Lower leg skin (tissue), 4 donors: Measurements from ENCODE around the gene NMRK2. TPM values are rescaled to one million over a fixed set of nuclear protein-coding genes. Genes with fewer than 3 reads are reported as not detected.

Source experiments
- DNase-seq, 2 donors: peaks; one replicate each; pipeline ENCODE4 v3.0.0-alpha.2; 2019; ENCODE audit warnings: low spot score in 2 of 2
- H3K4me3 ChIP-seq: fragments of 200-600 bp; sonication (generic); 2 replicates; pipeline ENCODE4 v1.5.1; 2017; ENCODE audit warnings: mild to moderate bottlenecking, low read depth; ENCODE audit not compliant: poor library complexity, severe bottlenecking
- POLR2A ChIP-seq, 2 donors: fragments of 450-650 bp; IDR thresholded peaks; one replicate each; pipeline ENCODE4 v1.6.1; 2016 to 2017; ENCODE audit warnings: antibody characterized with exemption in 2 of 2, mild to moderate bottlenecking in 1 of 2, moderate library complexity in 1 of 2
- WGBS, 2 donors: methylation state at CpG; one replicate each; pipeline ENCODE4 v1.1.5; 2018; 5-methylcytosine and 5-hydroxymethylcytosine counted together
- intact Hi-C: fragments of 100-400 bp; cut with DNase I; formaldehyde crosslinking; loops from one replicate; pipeline ENCODE4 v1.15.0; 2023; ENCODE audit warnings: low total_unique reads
- total RNA-seq, 4 donors: library from RNA; depleted of rRNA; stranded (reverse); fragments of >200 nt; gene quantifications; one replicate each; pipeline ENCODE4 v1.1.0, GENCODE V29; 2016
- TF ChIP-seq, protein P1 (sequence below), 3 donors: fragments of 450-650 bp; IDR thresholded peaks; one replicate each; pipeline ENCODE4 v1.5.1; 2016; ENCODE audit warnings: antibody characterized with exemption in 3 of 3, mild to moderate bottlenecking in 3 of 3, moderate library complexity in 2 of 3

Gene NMRK2
- total RNA-seq, 4 donors from 2014 or later: not detected

DNA sequence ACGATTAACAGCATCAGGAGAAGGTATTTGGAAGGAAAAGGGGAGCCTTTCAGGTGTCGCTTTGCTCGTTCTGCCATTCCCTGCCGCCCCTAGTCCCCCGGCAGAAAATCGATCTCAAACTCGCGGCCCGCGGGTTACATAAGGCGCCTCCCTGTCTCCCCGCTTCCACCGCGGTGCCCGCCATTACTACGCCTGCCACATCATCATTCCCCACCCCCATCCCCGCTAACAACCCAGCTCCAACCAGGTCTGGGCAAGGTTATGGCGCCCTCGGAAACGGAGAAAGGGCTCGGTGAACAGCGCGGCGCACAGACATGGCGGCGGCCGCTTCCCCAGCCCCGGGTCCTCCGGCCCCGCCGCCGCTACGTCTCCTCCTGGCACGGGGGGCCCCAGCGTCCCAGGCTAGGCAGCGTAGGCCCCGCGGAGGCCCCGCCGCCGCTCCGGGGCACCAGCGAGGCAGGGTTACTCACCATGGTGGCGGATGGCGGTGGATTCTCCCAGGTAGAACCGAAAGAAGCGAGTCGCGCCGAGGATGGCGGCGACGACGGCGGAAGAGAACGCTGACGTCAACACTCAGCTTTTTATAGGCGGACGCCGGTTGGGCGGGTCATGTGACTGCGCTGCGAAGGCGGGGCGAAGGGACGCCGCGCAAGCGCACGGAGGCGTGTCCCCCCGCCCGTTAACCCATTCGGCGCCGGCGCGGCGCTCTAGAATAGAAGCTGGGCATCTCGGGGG, 52.2 kb downstream of the NMRK2 start, which contains the start of gene EEF2:
EEF2 (minus strand) TSS at position 556 of the 735 bp plus-strand sequence; CDS start at position 473, 83 bp downstream.
- peak within 1 kb of the TSS; percentile 99 for H3K4me3 ChIP-seq
- TF ChIP-seq POLR2A (IDR thresholded peaks at IDR 0.05): peak in 1 of 2 donors; percentile 98
- TF ChIP-seq, protein P1, sequence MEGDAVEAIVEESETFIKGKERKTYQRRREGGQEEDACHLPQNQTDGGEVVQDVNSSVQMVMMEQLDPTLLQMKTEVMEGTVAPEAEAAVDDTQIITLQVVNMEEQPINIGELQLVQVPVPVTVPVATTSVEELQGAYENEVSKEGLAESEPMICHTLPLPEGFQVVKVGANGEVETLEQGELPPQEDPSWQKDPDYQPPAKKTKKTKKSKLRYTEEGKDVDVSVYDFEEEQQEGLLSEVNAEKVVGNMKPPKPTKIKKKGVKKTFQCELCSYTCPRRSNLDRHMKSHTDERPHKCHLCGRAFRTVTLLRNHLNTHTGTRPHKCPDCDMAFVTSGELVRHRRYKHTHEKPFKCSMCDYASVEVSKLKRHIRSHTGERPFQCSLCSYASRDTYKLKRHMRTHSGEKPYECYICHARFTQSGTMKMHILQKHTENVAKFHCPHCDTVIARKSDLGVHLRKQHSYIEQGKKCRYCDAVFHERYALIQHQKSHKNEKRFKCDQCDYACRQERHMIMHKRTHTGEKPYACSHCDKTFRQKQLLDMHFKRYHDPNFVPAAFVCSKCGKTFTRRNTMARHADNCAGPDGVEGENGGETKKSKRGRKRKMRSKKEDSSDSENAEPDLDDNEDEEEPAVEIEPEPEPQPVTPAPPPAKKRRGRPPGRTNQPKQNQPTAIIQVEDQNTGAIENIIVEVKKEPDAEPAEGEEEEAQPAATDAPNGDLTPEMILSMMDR (IDR thresholded peaks at IDR 0.05): peak in 1 of 3 donors; percentile 41
- WGBS, 2 donors: 0 to 1% methylated on average over 61 to 62 of the region's 80 CpGs
- intact Hi-C loops: no loop called here
- DNase-seq: peak; percentile 82 to 98

DNA sequence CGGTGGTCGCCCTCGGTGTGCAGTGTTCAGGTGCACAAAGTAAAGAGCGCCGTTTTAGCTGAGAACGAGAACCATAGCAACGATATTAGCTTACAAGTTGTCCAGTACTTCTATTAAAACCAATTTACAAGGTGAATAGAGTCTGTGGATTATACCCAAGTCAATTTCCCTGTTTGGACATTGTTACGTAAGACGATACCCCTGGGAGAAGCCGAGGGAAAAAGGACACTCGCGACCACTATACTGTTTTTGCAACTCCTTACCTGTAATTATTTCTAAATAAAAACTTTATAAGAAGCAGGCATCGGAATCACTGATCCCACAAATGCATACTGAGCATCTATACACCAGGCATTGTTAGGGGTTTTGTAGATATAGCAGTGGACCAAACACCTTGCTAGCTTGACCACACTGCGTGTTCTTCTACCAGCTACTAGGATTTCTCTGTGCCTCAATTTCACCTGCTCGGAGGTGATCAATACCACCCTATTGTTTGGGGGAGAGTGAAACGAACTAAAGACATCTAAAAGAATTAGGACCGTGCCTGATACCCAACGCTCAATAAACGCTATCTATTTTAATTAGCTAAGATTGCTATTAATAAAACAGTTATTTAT, 52.9 kb downstream of the NMRK2 start:
- 2 to 3% methylated on average over 17 to 19 of the region's 19 CpGs for WGBS, 2 donors
- peak in 1 of 2 donors; percentile 15 for DNase-seq
- H3K4me3 ChIP-seq: no peak overlapping the region
- TF ChIP-seq, protein P1 (IDR thresholded peaks at IDR 0.05): no peak
- no peak for TF ChIP-seq POLR2A (IDR thresholded peaks at IDR 0.05)
- intact Hi-C loops: no loop called here

DNA sequence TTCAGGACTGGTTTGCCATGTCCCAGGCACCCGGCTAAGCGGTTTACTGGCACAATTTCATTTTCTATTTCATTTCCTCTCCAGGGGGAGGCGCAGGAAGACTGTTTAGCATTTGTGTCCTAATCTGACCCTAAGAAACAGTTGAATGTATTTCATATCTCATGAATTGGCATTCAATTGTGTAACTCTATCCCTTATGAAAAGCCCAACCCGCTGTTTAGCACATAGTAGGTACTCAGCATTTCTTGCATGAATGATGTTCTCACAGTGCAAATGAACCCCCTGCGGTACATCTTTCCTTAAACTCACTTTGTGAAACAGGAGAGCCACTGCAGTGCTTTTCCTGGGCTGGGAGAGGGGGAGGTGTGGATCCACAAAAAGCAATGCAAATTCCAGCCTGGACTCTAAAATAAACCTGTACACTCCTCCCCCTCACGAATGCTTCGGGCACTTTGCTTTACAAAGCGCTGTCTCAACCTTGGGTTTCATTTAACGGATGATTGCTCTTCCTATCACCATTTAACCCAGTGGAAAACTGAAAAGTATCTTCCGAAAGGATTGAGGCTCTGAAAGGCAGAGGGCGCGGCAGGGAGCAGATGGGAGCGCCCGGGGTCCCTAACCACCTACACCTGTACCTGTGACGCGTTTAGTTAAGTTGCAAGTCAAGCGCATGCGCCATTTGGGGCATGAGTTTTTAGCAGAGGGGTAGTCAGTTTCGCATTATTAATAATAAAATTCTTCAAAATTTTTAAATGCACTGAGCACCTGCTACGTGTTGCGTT, 53.6 kb downstream of the NMRK2 start:
- intact Hi-C loops: no loop called here
- no peak for DNase-seq
- no peak overlapping the region for H3K4me3 ChIP-seq
- 2% methylated on average over 21 of the region's 21 CpGs for WGBS, 2 donors
- no peak for TF ChIP-seq POLR2A (IDR thresholded peaks at IDR 0.05)
- TF ChIP-seq, protein P1 (IDR thresholded peaks at IDR 0.05): no peak

DNA sequence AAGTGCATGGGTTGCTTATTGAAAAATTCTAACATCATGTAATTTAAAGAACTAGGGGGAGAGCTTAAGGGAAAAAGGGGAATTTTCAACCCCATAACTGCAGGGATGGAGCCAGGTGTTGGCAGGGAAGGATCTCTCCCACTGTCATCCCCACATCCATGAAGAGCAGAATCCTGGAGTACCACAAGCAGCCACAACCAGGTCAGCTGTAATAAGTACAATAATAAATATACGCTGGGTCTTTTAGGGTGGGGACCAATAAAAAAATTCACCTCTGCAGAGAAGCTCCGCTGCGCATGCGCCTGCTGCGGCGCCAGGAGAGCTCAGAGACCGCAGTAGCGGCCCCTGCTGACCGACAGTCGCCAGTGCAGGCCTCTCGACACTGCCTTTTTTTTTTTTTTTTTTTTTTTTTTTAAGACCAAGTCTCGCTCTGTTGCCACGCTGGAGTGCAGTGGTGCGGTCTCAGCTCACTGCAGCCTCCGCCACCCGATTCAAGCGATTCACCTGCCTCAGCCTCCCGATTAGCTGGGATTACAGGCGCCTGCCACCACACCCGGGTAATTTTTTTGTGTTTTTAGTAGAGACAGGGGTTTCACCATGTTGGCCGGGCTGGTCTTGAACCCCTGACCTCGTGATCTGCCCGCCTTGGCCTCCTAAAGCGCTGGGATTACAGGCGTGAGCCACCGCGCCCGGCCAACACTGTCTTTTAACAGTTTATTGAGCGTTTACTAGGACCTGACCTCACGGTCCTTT, 54.9 kb downstream of the NMRK2 start:
- TF ChIP-seq POLR2A (IDR thresholded peaks at IDR 0.05): no peak
- TF ChIP-seq, protein P1 (IDR thresholded peaks at IDR 0.05): peak in 1 of 3 donors; percentile 83
- DNase-seq: peak; percentile 75 to 94
- intact Hi-C loops: no loop called here
- WGBS, 2 donors: 9 to 11% methylated on average over 28 to 30 of the region's 30 CpGs
- no peak overlapping the region for H3K4me3 ChIP-seq

DNA sequence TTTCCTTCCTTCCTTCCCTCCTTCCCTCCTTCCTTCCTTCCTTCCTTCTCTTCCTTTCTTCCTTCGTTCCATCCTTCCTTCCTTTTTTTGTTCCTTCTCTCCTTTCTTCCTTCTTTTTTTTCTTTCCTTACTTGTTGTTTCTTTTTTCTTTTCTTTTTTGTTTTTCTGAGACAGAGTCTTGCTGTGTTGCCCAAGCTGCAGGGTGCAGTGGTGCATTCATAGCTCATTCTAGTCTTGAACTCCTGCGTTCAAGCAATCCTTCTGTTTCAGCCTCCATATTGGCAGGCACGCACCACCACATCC, 57.9 kb downstream of the NMRK2 start:
- 72 to 90% methylated on average over 3 of the region's 3 CpGs for WGBS, 2 donors
- TF ChIP-seq, protein P1 (IDR thresholded peaks at IDR 0.05): no peak
- no peak for TF ChIP-seq POLR2A (IDR thresholded peaks at IDR 0.05)
- intact Hi-C loops: no loop called here
- no peak for DNase-seq
- no peak overlapping the region for H3K4me3 ChIP-seq
